Astrocyte of the spinal cord (primary cell): ENCODE measurements around the gene CACNA1H.

ENCODE experiments used
- DNase-seq: peaks from one replicate; pipeline ENCODE4 v3.0.0; 2011; ENCODE audit warnings: low read depth, low spot score
- H3K4me3 ChIP-seq: 2 replicates; pipeline ENCODE4 v1.5.1; 2011; ENCODE audit warnings: low read depth, mild to moderate bottlenecking, low read length, moderate library complexity
- CTCF ChIP-seq: IDR thresholded peaks from 2 replicates; pipeline ENCODE4 v1.5.1; 2012; ENCODE audit warnings: low read depth, mild to moderate bottlenecking, low read length, inconsistent platforms
- in situ Hi-C: cut with HindIII; loops from 2 replicates; pipeline ENCODE4 v1.10.0; 2017; ENCODE audit warnings: low sequenced_read_pairs

Gene CACNA1H

GRCh38 chr16:1156055-1156982, 3.4 kb downstream of the CACNA1H start:
- no peak for TF ChIP-seq CTCF
- no peak for DNase-seq
- H3K4me3 ChIP-seq, result no peak overlapping the region
- in situ Hi-C loops, result no loop called here

- in situ Hi-C loops, result no loop called here
Observed at GRCh38 chr16:1156983-1157638, 4.2 kb downstream of the CACNA1H start.

GRCh38 chr16:1157639-1158455, 4.9 kb downstream of the CACNA1H start:
- DNase-seq, result no peak
- H3K4me3 ChIP-seq, result no peak overlapping the region
- TF ChIP-seq CTCF, result no peak
- in situ Hi-C loops, result no loop called here

More at GRCh38 chr16:1156983-1157638, 4.2 kb downstream of the CACNA1H start:
- no peak for DNase-seq
- TF ChIP-seq CTCF, result no peak
- no peak overlapping the region for H3K4me3 ChIP-seq

GRCh38 chr16:1158456-1159324, 5.8 kb downstream of the CACNA1H start:
- TF ChIP-seq CTCF, result no peak
- no peak for DNase-seq
- in situ Hi-C loops, result no loop called here
- H3K4me3 ChIP-seq, result no peak overlapping the region

GRCh38 chr16:1159325-1159972, 6.5 kb downstream of the CACNA1H start:
- DNase-seq, result no peak
- no peak for TF ChIP-seq CTCF
- no peak overlapping the region for H3K4me3 ChIP-seq
- in situ Hi-C loops, result no loop called here
